Osteocyte (in vitro differentiated cells): ENCODE measurements around the gene GSAP. TPM values are rescaled to one million over a fixed set of nuclear protein-coding genes. Genes with fewer than 3 reads are reported as not detected.
A peak's percentile ranks its signal among the peaks of the same experiment; 100 is the strongest.
"Not testable (repeated sequence)": the region's sequence is repeated elsewhere in the genome, so short reads cannot be mapped to it uniquely, and the experiment has no call there.

Experiments used
- DNase-seq: peaks from one replicate; pipeline ENCODE4 v3.0.0; 2021; ENCODE audit warnings: mixed read lengths; ENCODE audit not compliant: unreplicated experiment; ENCODE audit errors: extremely low spot score
- H3K27ac Mint-ChIP-seq: one replicate; pipeline ENCODE4 v1.8.0; 2021; ENCODE audit warnings: mild to moderate bottlenecking, mixed read lengths; ENCODE audit not compliant: unreplicated experiment
- H3K27me3 Mint-ChIP-seq: one replicate; pipeline ENCODE4 v1.8.0; 2021; ENCODE audit warnings: mixed read lengths; ENCODE audit not compliant: unreplicated experiment
- H3K36me3 Mint-ChIP-seq: one replicate; pipeline ENCODE4 v1.8.0; 2021; ENCODE audit warnings: mixed read lengths; ENCODE audit not compliant: unreplicated experiment
- H3K4me1 Mint-ChIP-seq: one replicate; pipeline ENCODE4 v1.8.0; 2021; ENCODE audit warnings: mixed read lengths; ENCODE audit not compliant: unreplicated experiment
- H3K4me3 Mint-ChIP-seq: one replicate; pipeline ENCODE4 v1.8.0; 2021; ENCODE audit warnings: mild to moderate bottlenecking, moderate library complexity, mixed read lengths; ENCODE audit not compliant: unreplicated experiment
- H3K9me3 Mint-ChIP-seq: one replicate; pipeline ENCODE4 v1.8.0; 2021; ENCODE audit warnings: mixed read lengths; ENCODE audit not compliant: unreplicated experiment
- CTCF ChIP-seq: fragments of 200-600 bp; sonication (generic); IDR thresholded peaks from 2 replicates; pipeline ENCODE4 v1.5.0; 2021; ENCODE audit warnings: antibody characterized with exemption, mild to moderate bottlenecking, moderate library complexity
- total RNA-seq: library from RNA; stranded (reverse); gene quantifications from 2 replicates; pipeline ENCODE4 v1.2.1, GENCODE V29; 2021

Gene GSAP
- total RNA-seq, 1 donor from 2014 or later = 0.83 TPM

GRCh38 chr7:77352665-77353406, 63.3 kb downstream of the GSAP start:
- Mint-ChIP-seq H3K4me1 (peaks cover 39% of the 10 kb centered on the region), H3K36me3 (no peaks in the 10 kb centered on the region), H3K27ac (no peak overlapping the region), H3K4me3 (no peak overlapping the region), H3K27me3 (peaks cover 2% of the 10 kb centered on the region), H3K9me3 (no peaks in the 10 kb centered on the region)
- DNase-seq = no peak
- TF ChIP-seq CTCF = no peak

GRCh38 chr7:77351539-77352004, 64.6 kb downstream of the GSAP start:
- TF ChIP-seq CTCF = no peak
- Mint-ChIP-seq H3K9me3 (no peaks in the 10 kb centered on the region), H3K36me3 (no peaks in the 10 kb centered on the region), H3K4me1 (peaks cover 38% of the 10 kb centered on the region), H3K27me3 (no peaks in the 10 kb centered on the region), H3K4me3 (no peak overlapping the region), H3K27ac (no peak overlapping the region)
- no peak for DNase-seq

GRCh38 chr7:77349141-77349540, 67.0 kb downstream of the GSAP start:
- H3K4me1 Mint-ChIP-seq = peaks cover 38% of the 10 kb centered on the region
- H3K9me3 Mint-ChIP-seq = no peaks in the 10 kb centered on the region
- no peaks in the 10 kb centered on the region for H3K36me3 Mint-ChIP-seq
- no peak for DNase-seq
- H3K27ac Mint-ChIP-seq = no peak overlapping the region
- H3K4me3 Mint-ChIP-seq = no peak overlapping the region
- no peaks in the 10 kb centered on the region for H3K27me3 Mint-ChIP-seq
- TF ChIP-seq CTCF = no peak

- Mint-ChIP-seq H3K4me3 (no peak overlapping the region), H3K27me3 (no peaks in the 10 kb centered on the region), H3K36me3 (no peaks in the 10 kb centered on the region), H3K9me3 (no peaks in the 10 kb centered on the region), H3K4me1 (peaks cover 30% of the 10 kb centered on the region), H3K27ac (peak overlapping the region; percentile 65)
- DNase-seq = no peak
- TF ChIP-seq CTCF = no peak
Measured at GRCh38 chr7:77348371-77348813, 67.8 kb downstream of the GSAP start.

GRCh38 chr7:77346441-77346840, 69.7 kb downstream of the GSAP start:
- Mint-ChIP-seq H3K27me3 (no peaks in the 10 kb centered on the region), H3K9me3 (no peaks in the 10 kb centered on the region), H3K36me3 (no peaks in the 10 kb centered on the region), H3K4me3 (no peak overlapping the region), H3K27ac (no peak overlapping the region), H3K4me1 (peaks cover 21% of the 10 kb centered on the region)
- no peak for TF ChIP-seq CTCF
- DNase-seq = no peak

- not testable (repeated sequence) for DNase-seq, H3K4me3 Mint-ChIP-seq, H3K27me3 Mint-ChIP-seq, H3K27ac Mint-ChIP-seq, H3K9me3 Mint-ChIP-seq, H3K36me3 Mint-ChIP-seq
- H3K4me1 Mint-ChIP-seq = peaks cover 19% of the 10 kb centered on the region
Measured at GRCh38 chr7:77345426-77345825, 70.7 kb downstream of the GSAP start.
